HEK293T (cell line): ENCODE measurements around the gene BPIFB2.

Experiments
- CTCF ChIA-PET: fragments of 350-600 bp; formaldehyde crosslinking; extraction: SDS; loops from one replicate; lab custom pipeline; 2021; ENCODE audit warnings: antibody characterized with exemption, inconsistent platforms; lab: Yijun Ruan, JAX
- POLR2A ChIA-PET: fragments of 350-600 bp; formaldehyde crosslinking; extraction: SDS; loops from one replicate; lab custom pipeline; 2020; ENCODE audit warnings: antibody characterized with exemption, inconsistent platforms; lab: Yijun Ruan, JAX
- DNase-seq: peaks from one replicate; pipeline ENCODE4 v3.0.0; 2012; ENCODE audit warnings: mixed read lengths; ENCODE audit errors: extremely low spot score
- ARNT ChIP-seq: fragments of 450-650 bp; IDR thresholded peaks from 2 replicates; pipeline ENCODE4 v1.6.1; 2017; ENCODE audit warnings: mild to moderate bottlenecking
- BHLHE40 ChIP-seq: fragments of 450-650 bp; IDR thresholded peaks from 2 replicates; pipeline ENCODE4 v1.6.1; 2016; ENCODE audit warnings: mild to moderate bottlenecking, moderate library complexity, borderline replicate concordance
- CTBP1 ChIP-seq: fragments of 450-650 bp; IDR thresholded peaks from 2 replicates; pipeline ENCODE4 v1.6.1; 2016; ENCODE audit warnings: borderline replicate concordance
- ELF4 ChIP-seq: fragments of 450-650 bp; IDR thresholded peaks from 2 replicates; pipeline ENCODE4 v1.6.1; 2017; ENCODE audit warnings: antibody characterized with exemption
- FOXA1 ChIP-seq: fragments of 450-650 bp; IDR thresholded peaks from 2 replicates; pipeline ENCODE4 v1.6.1; 2016; ENCODE audit warnings: mild to moderate bottlenecking
- FOXK2 ChIP-seq: fragments of 450-650 bp; IDR thresholded peaks from 2 replicates; pipeline ENCODE4 v1.6.1; 2016; ENCODE audit warnings: mild to moderate bottlenecking
- FOXM1 ChIP-seq: fragments of 450-650 bp; IDR thresholded peaks from 2 replicates; pipeline ENCODE4 v1.6.1; 2017; ENCODE audit warnings: mild to moderate bottlenecking, borderline replicate concordance
- HDGF ChIP-seq: fragments of 450-650 bp; IDR thresholded peaks from 2 replicates; pipeline ENCODE4 v1.6.1; 2017; ENCODE audit warnings: antibody characterized with exemption, borderline replicate concordance
- L3MBTL2 ChIP-seq: fragments of 450-650 bp; conservative IDR thresholded peaks from 2 replicates; pipeline ENCODE4 v1.6.1; 2016; ENCODE audit warnings: mild to moderate bottlenecking
- LEF1 ChIP-seq: fragments of 450-650 bp; IDR thresholded peaks from 2 replicates; pipeline ENCODE4 v1.6.1; 2017; ENCODE audit warnings: mild to moderate bottlenecking, borderline replicate concordance
- NFRKB ChIP-seq: fragments of 450-650 bp; IDR thresholded peaks from 2 replicates; pipeline ENCODE4 v1.6.1; 2016; ENCODE audit warnings: mild to moderate bottlenecking, moderate library complexity
- SP1 ChIP-seq: fragments of 450-650 bp; IDR thresholded peaks from 2 replicates; pipeline ENCODE4 v1.6.1; 2017
- SUZ12 ChIP-seq: fragments of 450-650 bp; IDR thresholded peaks from 2 replicates; pipeline ENCODE4 v1.6.1; 2016; ENCODE audit warnings: mild to moderate bottlenecking
- TARDBP ChIP-seq: fragments of 450-650 bp; IDR thresholded peaks from 2 replicates; pipeline ENCODE4 v1.6.1; 2016
- ZNF384 ChIP-seq: fragments of 450-650 bp; IDR thresholded peaks from 2 replicates; pipeline ENCODE4 v1.6.1; 2016
- TF ChIP-seq, protein P1 (sequence below): fragments of 450-650 bp; IDR thresholded peaks from 2 replicates; pipeline ENCODE4 v1.6.1; 2016

The BPIFB2 gene

DNA sequence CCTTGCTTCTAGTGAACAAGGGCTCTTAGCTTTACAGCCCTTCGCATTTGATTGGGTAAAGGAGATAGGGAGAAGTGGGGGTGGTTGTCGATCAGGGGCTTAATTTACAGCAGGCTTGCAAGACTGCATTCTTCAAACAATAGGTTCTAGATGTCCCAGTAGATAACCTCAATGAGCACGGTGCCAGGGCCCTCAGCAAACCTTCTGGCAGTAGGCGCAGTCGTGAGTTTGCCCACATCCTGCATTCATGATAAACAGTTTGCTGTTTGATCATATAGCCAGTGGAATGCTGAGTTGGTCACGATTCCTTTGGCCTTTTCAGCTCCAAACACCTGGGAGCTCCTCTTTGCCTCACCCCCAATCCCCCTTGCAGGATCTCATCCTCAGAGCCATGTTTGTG is 30.8 kb upstream of the BPIFB2 start:
- POLR2A ChIA-PET = no interaction called here
- DNase-seq = no peak
- CTCF ChIA-PET = no interaction called here
- TF ChIP-seq FOXK2 = no peak
- no peak for TF ChIP-seq ELF4
- no peak for TF ChIP-seq HDGF
- TF ChIP-seq TARDBP = no peak
- TF ChIP-seq SP1 = no peak
- TF ChIP-seq LEF1 = no peak
- TF ChIP-seq FOXA1 = no peak

DNA sequence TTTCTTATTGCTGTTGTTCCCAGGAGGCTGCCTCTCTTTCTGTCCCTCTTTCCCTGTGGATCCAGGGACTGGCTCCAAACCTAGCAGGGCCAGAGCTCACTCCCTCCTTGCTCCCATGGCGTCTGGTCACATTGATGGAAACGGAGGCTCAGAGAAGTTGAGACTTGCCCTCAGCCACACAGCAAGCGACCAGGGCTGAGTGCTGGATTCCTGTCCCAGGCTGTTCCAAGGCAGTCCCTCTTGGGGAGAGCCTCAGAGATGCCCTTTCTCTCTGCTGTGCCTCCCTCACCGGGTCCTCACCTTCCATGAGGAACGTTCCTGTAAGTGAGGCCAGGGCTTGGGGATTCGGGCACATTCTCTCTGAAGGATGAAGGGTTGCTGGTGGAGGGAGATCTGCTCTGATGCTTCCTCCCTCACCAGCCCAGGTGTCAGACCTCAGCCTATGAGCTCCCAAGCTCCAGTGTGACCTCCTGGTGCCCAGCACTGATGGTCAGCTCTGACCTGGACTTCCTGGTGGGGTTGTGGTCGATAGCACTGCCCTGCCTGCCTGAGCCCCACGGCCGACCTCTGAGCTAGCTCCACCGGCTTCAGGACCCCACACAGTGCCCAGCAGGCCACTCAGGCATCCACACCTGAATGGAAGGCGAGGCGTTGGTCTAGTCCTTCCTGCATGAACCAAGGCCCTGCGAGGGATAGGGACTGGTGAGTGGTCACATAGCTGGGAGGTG is 30.1 kb upstream of the BPIFB2 start:
- no peak for DNase-seq
- ChIA-PET POLR2A (no interaction called here), CTCF (no interaction called here)
- no peak for TF ChIP-seq ARNT
- TF ChIP-seq, protein P1, sequence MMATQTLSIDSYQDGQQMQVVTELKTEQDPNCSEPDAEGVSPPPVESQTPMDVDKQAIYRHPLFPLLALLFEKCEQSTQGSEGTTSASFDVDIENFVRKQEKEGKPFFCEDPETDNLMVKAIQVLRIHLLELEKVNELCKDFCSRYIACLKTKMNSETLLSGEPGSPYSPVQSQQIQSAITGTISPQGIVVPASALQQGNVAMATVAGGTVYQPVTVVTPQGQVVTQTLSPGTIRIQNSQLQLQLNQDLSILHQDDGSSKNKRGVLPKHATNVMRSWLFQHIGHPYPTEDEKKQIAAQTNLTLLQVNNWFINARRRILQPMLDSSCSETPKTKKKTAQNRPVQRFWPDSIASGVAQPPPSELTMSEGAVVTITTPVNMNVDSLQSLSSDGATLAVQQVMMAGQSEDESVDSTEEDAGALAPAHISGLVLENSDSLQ = no peak
- no peak for TF ChIP-seq SP1
- no peak for TF ChIP-seq FOXK2
- TF ChIP-seq SUZ12 = no peak

DNA sequence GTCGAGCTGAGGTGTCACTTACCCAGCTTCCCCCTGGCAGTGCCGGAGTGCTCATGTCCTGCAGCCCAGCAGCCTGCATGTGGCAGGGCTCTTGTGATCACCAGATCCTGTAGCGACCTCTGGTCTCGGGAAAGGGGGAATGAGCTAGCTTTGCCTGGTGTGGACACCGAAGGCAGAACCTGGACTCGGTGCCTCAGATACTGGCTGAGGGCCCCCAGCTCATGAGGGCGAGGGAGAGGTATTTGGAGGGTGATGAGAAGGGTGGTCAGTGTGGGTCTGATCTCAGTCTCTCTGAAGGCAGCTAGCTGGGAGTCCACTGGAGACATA is 29.5 kb upstream of the BPIFB2 start:
- TF ChIP-seq FOXM1 = no peak
- TF ChIP-seq FOXK2 = no peak
- TF ChIP-seq ELF4 = no peak
- no peak for TF ChIP-seq TARDBP
- TF ChIP-seq, protein P1 = no peak
- TF ChIP-seq FOXA1 = no peak
- ChIA-PET CTCF (no interaction called here), POLR2A (no interaction called here)
- no peak for DNase-seq

DNA sequence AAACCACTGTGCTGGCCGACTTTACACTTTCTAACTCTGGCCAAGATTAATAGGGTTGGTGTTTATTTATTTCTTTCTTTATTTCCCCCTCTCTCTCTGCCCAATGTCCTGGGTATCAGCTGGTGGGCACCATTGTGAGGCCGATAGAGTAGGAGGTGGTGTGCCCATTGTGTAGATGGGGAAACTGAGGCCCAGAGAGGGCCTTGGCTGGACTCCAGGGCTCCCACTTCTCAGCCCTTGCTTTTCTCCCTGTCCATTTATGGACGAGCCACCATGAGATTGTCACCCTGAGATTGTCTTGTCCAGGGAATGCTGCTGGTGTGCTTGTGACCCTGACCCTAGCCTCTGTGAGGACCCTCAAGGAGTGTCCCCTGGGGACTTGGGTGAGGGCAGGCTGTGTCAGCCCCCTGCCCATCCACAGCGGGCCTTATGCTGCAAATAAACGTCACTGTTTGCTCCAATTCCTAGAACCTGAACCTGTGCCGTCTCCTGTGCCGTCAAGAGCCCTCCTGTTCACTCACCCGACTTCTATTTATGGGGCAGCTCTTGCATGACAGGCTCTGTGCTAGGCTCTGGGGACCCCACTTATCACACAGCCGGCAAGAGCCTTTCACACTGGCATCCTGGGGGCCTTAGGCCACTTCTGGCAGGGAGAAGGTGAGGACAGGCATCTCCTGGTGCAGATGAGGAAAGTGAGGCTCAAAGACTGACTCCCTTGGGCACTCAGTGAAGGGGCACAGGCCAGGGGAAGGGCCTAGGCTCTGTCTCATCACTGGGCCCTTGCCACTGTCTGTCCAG is 28.1 kb upstream of the BPIFB2 start:
- CTCF ChIA-PET = no interaction called here
- no peak for DNase-seq
- POLR2A ChIA-PET = no interaction called here
- no peak for TF ChIP-seq FOXA1
- no peak for TF ChIP-seq NFRKB
- TF ChIP-seq BHLHE40 = no peak
- TF ChIP-seq CTBP1 = no peak
- no peak for TF ChIP-seq ZNF384
- TF ChIP-seq LEF1 = no peak
- no peak for TF ChIP-seq L3MBTL2
- TF ChIP-seq ARNT = no peak

DNA sequence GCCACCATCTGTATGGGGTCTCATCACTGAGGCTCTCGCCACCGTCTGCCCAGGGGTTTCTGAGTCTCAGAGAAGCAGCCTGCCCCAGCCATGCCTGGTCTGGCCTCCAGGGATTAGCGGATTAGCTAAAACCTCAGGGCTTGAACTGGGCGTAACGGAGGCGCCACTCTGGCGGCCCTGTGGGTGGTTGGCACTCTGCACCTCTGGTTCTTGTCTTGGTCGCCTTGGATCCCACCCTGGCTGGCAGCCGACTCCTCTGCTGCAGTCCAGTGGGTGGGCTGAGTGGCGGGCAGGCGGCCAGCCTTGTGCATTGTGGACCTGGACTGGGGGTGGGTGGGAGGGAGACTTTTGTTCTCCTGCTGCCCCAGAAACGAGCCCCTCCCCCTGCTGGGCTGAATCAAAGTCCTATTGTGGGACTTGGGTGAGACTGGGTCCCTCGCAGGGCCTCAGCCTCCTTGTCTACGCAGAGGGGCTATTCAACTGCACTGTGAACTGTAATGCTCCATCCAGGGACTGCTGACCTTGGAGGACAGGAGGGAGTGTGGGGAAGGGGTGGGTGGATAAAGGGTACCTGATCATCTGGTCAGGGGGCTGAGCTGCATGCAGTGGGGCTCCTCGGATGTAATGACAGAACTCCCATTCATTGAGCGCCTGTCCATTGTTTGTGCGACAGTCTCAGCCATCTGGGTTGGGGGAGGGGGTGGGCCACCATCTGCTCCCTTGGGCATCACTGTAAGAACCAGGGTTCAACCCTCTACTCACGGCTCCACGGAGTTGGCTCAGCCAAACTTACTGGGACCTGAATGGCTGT is 27.2 kb upstream of the BPIFB2 start:
- TF ChIP-seq, protein P1 = no peak
- TF ChIP-seq HDGF = no peak
- no peak for TF ChIP-seq BHLHE40
- no peak for TF ChIP-seq FOXA1
- TF ChIP-seq SP1 = no peak
- no peak for TF ChIP-seq ARNT
- no peak for TF ChIP-seq SUZ12
- no peak for TF ChIP-seq LEF1
- TF ChIP-seq FOXK2 = no peak
- TF ChIP-seq FOXM1 = no peak
- no peak for TF ChIP-seq L3MBTL2
- TF ChIP-seq NFRKB = no peak
- no peak for TF ChIP-seq ELF4
- TF ChIP-seq TARDBP = no peak
- TF ChIP-seq CTBP1 = no peak
- no peak for TF ChIP-seq ZNF384
- POLR2A ChIA-PET = no interaction called here
- CTCF ChIA-PET = no interaction called here
- no peak for DNase-seq

DNA sequence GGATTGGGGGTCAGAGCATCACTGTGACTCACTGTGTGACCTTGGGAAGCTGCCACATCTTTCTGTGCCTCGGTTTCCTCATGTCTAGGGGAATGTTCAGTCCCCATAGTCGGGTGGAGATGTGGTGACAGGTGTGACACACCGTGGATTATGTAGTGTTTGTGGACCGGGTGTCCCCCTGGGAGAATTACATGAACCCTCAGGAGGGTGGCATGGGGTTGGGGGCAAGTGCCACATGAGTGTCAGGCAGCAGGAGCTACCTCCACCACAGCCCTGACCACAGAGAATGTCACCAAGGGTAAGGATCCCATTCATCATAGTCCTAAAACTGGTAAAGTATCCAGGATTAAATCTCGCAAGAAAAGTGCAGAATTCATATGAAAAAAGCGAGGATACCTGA is 26.5 kb upstream of the BPIFB2 start:
- ChIA-PET CTCF (interaction anchor here (0.5 kb wide), 1 partner anchor 18 kb away, joined by 3 read pairs; no protein-coding TSS in a partner anchor), POLR2A (no interaction called here)
- DNase-seq = no peak
- no peak for TF ChIP-seq FOXA1
- TF ChIP-seq TARDBP = no peak
- no peak for TF ChIP-seq L3MBTL2
- TF ChIP-seq ELF4 = no peak
- no peak for TF ChIP-seq FOXK2
- TF ChIP-seq SP1 = no peak
- no peak for TF ChIP-seq CTBP1
- TF ChIP-seq FOXM1 = no peak
- TF ChIP-seq, protein P1 = no peak
- TF ChIP-seq BHLHE40 = no peak
- TF ChIP-seq ARNT = no peak
- TF ChIP-seq LEF1 = no peak
- no peak for TF ChIP-seq ZNF384
- no peak for TF ChIP-seq NFRKB
- no peak for TF ChIP-seq SUZ12
- TF ChIP-seq HDGF = no peak
